HG02970 (cell line): ENCODE measurements around the gene KCNJ15.

ENCODE experiments used
- ATAC-seq: cut with Tn5 transposase; IDR thresholded peaks from one replicate; pipeline ENCODE4 v1.9.1; 2021; ENCODE audit warnings: mild to moderate bottlenecking, moderate library complexity, moderate number of reproducible peaks; ENCODE audit not compliant: unreplicated experiment, low FRiP score

The KCNJ15 gene

GRCh38 chr21:38351176-38351959, 94.6 kb downstream of the KCNJ15 start:
- ATAC-seq, result no peak

GRCh38 chr21:38351961-38352521, 95.2 kb downstream of the KCNJ15 start:
- ATAC-seq, result no peak

- no peak for ATAC-seq
Observed at GRCh38 chr21:38352536-38353219, 95.9 kb downstream of the KCNJ15 start.

- no peak for ATAC-seq
Observed at GRCh38 chr21:38354231-38354630, 97.4 kb downstream of the KCNJ15 start.

- no peak for ATAC-seq
Observed at GRCh38 chr21:38354746-38355145, 98.0 kb downstream of the KCNJ15 start.

GRCh38 chr21:38355353-38355752, 98.6 kb downstream of the KCNJ15 start:
- no peak for ATAC-seq

- no peak for ATAC-seq
Observed at GRCh38 chr21:38355992-38356781, 99.4 kb downstream of the KCNJ15 start.
